Measurements from ENCODE around the gene CKAP4. TPM values are rescaled to one million over a fixed set of nuclear protein-coding genes. Genes with fewer than 3 reads are reported as not detected.

Gene CKAP4
- total and polyA plus RNA-seq, 10 donors, result 4.5 to 63.0 (median 29.8) TPM

GRCh38 chr12:106197906-106198623 lies 49.8 kb downstream of the CKAP4 start:
- no peaks in the 10 kb centered on the region for H3K9me3 ChIP-seq
- no peak overlapping the region for H3K4me3 ChIP-seq
- peaks cover 0 to 21% (median 0%) of the 10 kb centered on the region in 7 donors for H3K27me3 ChIP-seq (replicated peaks in 1 of 7)
- intact Hi-C loops (cut with DNase I; ENCODE audit: low total_unique reads), result no loop called here
- H3K36me3 ChIP-seq, result no peaks in the 10 kb centered on the region
- H3K27ac ChIP-seq, result no peak overlapping the region
- TF ChIP-seq POLR2A (IDR thresholded peaks at IDR 0.05) (no peak), POLR2AphosphoS5 (IDR thresholded peaks at IDR 0.05) (no peak), CTCF (IDR thresholded peaks at IDR 0.05 in 8 of 11, conservative IDR thresholded peaks at IDR 0.05 in 3 of 11) (no peak)
- WGBS, 5 donors, result 80 to 90% (median 89%) methylated on average over 7 to 8 of the region's 8 CpGs
- no peaks in the 10 kb centered on the region for H3K4me1 ChIP-seq
- no peak for DNase-seq

GRCh38 chr12:106195621-106196027 lies 52.2 kb downstream of the CKAP4 start:
- H3K36me3 ChIP-seq, result no peaks in the 10 kb centered on the region
- intact Hi-C loops (cut with DNase I; ENCODE audit: low total_unique reads), result no loop called here
- no peak overlapping the region for H3K4me3 ChIP-seq
- H3K9me3 ChIP-seq, result no peaks in the 10 kb centered on the region
- H3K27ac ChIP-seq, result no peak overlapping the region
- WGBS, 5 donors, result 47 to 61% (median 54%) methylated on average over 5 of the region's 5 CpGs
- no peaks in the 10 kb centered on the region for H3K4me1 ChIP-seq
- TF ChIP-seq POLR2AphosphoS5 (IDR thresholded peaks at IDR 0.05) (peak in 1 of 3 donors; percentile 31), POLR2A (IDR thresholded peaks at IDR 0.05) (no peak)
- DNase-seq, result peak; percentile 42
- H3K27me3 ChIP-seq (replicated peaks in 1 of 7), result peaks cover 0 to 21% (median 0%) of the 10 kb centered on the region in 7 donors

GRCh38 chr12:106194351-106194750 lies 53.5 kb downstream of the CKAP4 start:
- intact Hi-C loops (cut with DNase I; ENCODE audit: low total_unique reads), result no loop called here
- Histone ChIP-seq H3K36me3 (no peaks in the 10 kb centered on the region), H3K4me1 (no peaks in the 10 kb centered on the region), H3K27ac (no peak overlapping the region), H3K4me3 (no peak overlapping the region), H3K27me3 (replicated peaks in 1 of 7) (peaks cover 0 to 21% (median 0%) of the 10 kb centered on the region in 7 donors), H3K9me3 (no peaks in the 10 kb centered on the region)
- DNase-seq, result no peak
- TF ChIP-seq POLR2A (IDR thresholded peaks at IDR 0.05) (no peak), CTCF (IDR thresholded peaks at IDR 0.05 in 8 of 11, conservative IDR thresholded peaks at IDR 0.05 in 3 of 11) (no peak), POLR2AphosphoS5 (IDR thresholded peaks at IDR 0.05) (no peak)
- WGBS, 5 donors, result 90 to 97% (median 96%) methylated on average over 3 of the region's 3 CpGs

GRCh38 chr12:106193394-106194215 lies 54.2 kb downstream of the CKAP4 start:
- H3K4me3 ChIP-seq, result no peak overlapping the region
- H3K4me1 ChIP-seq, result no peaks in the 10 kb centered on the region
- no peaks in the 10 kb centered on the region for H3K9me3 ChIP-seq
- WGBS, 5 donors, result 72 to 85% (median 82%) methylated on average over 10 of the region's 10 CpGs
- no peak for TF ChIP-seq CTCF (IDR thresholded peaks at IDR 0.05 in 8 of 11, conservative IDR thresholded peaks at IDR 0.05 in 3 of 11)
- no peak for TF ChIP-seq POLR2AphosphoS5 (IDR thresholded peaks at IDR 0.05)
- no peak for TF ChIP-seq POLR2A (IDR thresholded peaks at IDR 0.05)
- DNase-seq, result no peak
- intact Hi-C loops (cut with DNase I; ENCODE audit: low total_unique reads), result no loop called here
- H3K27ac ChIP-seq, result no peak overlapping the region
- peaks cover 0 to 26% (median 0%) of the 10 kb centered on the region in 7 donors for H3K27me3 ChIP-seq (replicated peaks in 1 of 7)
- no peaks in the 10 kb centered on the region for H3K36me3 ChIP-seq

All from spleen (tissue), 11 donors.